Measurements from ENCODE around the gene AFAP1L1. TPM values are rescaled to one million over a fixed set of nuclear protein-coding genes. Genes with fewer than 3 reads are reported as not detected.

AFAP1L1 gene
- total and polyA plus RNA-seq, 9 of the 15 experiments (the other 6 are each of a cell fraction or from before 2014, with no cell fraction given) = 0.01 to 0.12 (median 0.03) TPM; not detected in 4

GRCh38 chr5:149352169-149352568, 80.5 kb downstream of the AFAP1L1 start:
- BruUV-seq (replicated peaks) = no TSS peak
- no peaks in the 10 kb centered on the region for H3K27me3 ChIP-seq (ENCODE audit: control insufficient read depth in 2 of 2, insufficient read depth in 2 of 2, low read length in 2 of 2)
- H3K4me2 ChIP-seq (ENCODE audit: insufficient read depth, low read length) = no peak overlapping the region
- DNase-seq (ENCODE audit: extremely low read depth in 1 of 4, low spot score in 3 of 4) (no peak), FAIRE-seq (no peak), ATAC-seq (no peak)
- ChIA-PET POLR2A (interaction anchor here (0.6 to 2.0 kb wide), 6 partner anchors 9 to 726 kb away, joined by 3 to 4 read pairs (median 3); partner anchors contain the start of gene CSNK1A1), CTCF (ENCODE audit: low intra/inter-chr PET ratio) (no interaction called here)
- H3K27ac ChIP-seq (ENCODE audit: extremely low read depth, low read depth, low read length) = no peak overlapping the region
- H3K36me3 ChIP-seq (ENCODE audit: control insufficient read depth, insufficient read depth, low read length) = peaks cover 88% of the 10 kb centered on the region
- TF ChIP-seq NRF1 (conservative IDR thresholded peaks at IDR 0.05 in 1 of 2, IDR thresholded peaks at IDR 0.05 in 1 of 2) = no peak
- TF ChIP-seq ESRRB (CRISPR knock-in tag; IDR thresholded peaks at IDR 0.05; ENCODE audit: borderline replicate concordance) = no peak
- TF ChIP-seq TARDBP (IDR thresholded peaks at IDR 0.05) = no peak
- no peak for TF ChIP-seq ZBTB9 (CRISPR knock-in tag; IDR thresholded peaks at IDR 0.05)
- TF ChIP-seq SPI1 (IDR thresholded peaks at IDR 0.05; ENCODE audit: borderline replicate concordance, low read depth, low read length) = no peak
- no peak for TF ChIP-seq SAFB (IDR thresholded peaks at IDR 0.05; ENCODE audit: borderline replicate concordance, low read depth, low read length)
- TF ChIP-seq IFI16 (CRISPR knock-in tag; IDR thresholded peaks at IDR 0.05) = no peak
- no peak for TF ChIP-seq ZNF75A (CRISPR knock-in tag; IDR thresholded peaks at IDR 0.05)
- no peak for TF ChIP-seq RNF2 (IDR thresholded peaks at IDR 0.05)
- no peak for TF ChIP-seq ZBTB33 (CRISPR knock-in tag; IDR thresholded peaks at IDR 0.05)
- no peak for TF ChIP-seq PCBP1 (IDR thresholded peaks at IDR 0.05; ENCODE audit: low read depth, low read length, poor library complexity, severe bottlenecking)
- no peak for TF ChIP-seq ZSCAN32 (CRISPR knock-in tag; IDR thresholded peaks at IDR 0.05)
- no peak overlapping the region for H2AFZ ChIP-seq (ENCODE audit: low read depth, low read length)
- no peak overlapping the region for H3K4me3 ChIP-seq
- H3K9me1 ChIP-seq (ENCODE audit: control insufficient read depth, insufficient read depth, low read length) = no peaks in the 10 kb centered on the region
- peaks cover 6 to 16% of the 10 kb centered on the region in 2 experiments; a peak in 3 of 5 replicates for H3K4me1 ChIP-seq (replicated peaks in 1 of 2; ENCODE audit: control insufficient read depth in 2 of 2, insufficient read depth in 2 of 2, low read length in 2 of 2)
- H3K9ac ChIP-seq (ENCODE audit: insufficient read depth in 1 of 2, low read depth in 2 of 2, low read length in 2 of 2) = no peak overlapping the region
- H3K79me2 ChIP-seq (ENCODE audit: control insufficient read depth, insufficient read depth, low read length) = peaks cover 44% of the 10 kb centered on the region
- in situ Hi-C loops (cut with MboI) (no loop called here), intact Hi-C loops (cut with micrococcal nuclease) (no loop called here)
- H3K9me3 ChIP-seq (replicated peaks; ENCODE audit: control insufficient read depth, insufficient read depth, low read depth, low read length) = no peaks in the 10 kb centered on the region
- WGBS (ENCODE audit: insufficient coverage, low coverage, missing lambda C conversion rate) = 96% methylated on average over 4 of the region's 4 CpGs
- H4K20me1 ChIP-seq (replicated peaks; ENCODE audit: control insufficient read depth, insufficient read depth, low read length) = no peaks in the 10 kb centered on the region

Measured in K562 (cell line).